Endodermal cell (in vitro differentiated cells): ENCODE measurements around the gene CTTNBP2NL. TPM values are rescaled to one million over a fixed set of nuclear protein-coding genes. Genes with fewer than 3 reads are reported as not detected.

Source experiments
- DNase-seq: peaks from one replicate; pipeline ENCODE4 v3.0.0-alpha.2; 2017
- H3K27ac ChIP-seq: 2 replicates; pipeline ENCODE4 v1.5.1; 2013; ENCODE audit warnings: mild to moderate bottlenecking, low read depth, low read length, moderate library complexity
- H3K27me3 ChIP-seq: 2 replicates; pipeline ENCODE4 v1.6.1; 2013; ENCODE audit warnings: mild to moderate bottlenecking, low read length, moderate library complexity; ENCODE audit not compliant: insufficient read depth, control insufficient read depth, poor library complexity, severe bottlenecking
- H3K36me3 ChIP-seq: 2 replicates; pipeline ENCODE4 v1.7.0; 2013; ENCODE audit warnings: mild to moderate bottlenecking, low read length, moderate library complexity; ENCODE audit not compliant: control insufficient read depth, insufficient read depth
- H3K4me1 ChIP-seq: one replicate; pipeline ENCODE4 v1.7.0; 2013; ENCODE audit warnings: low read length; ENCODE audit not compliant: control insufficient read depth, insufficient read depth
- H3K4me3 ChIP-seq: 2 replicates; pipeline ENCODE4 v1.5.1; 2013; ENCODE audit warnings: mild to moderate bottlenecking, low read length, moderate library complexity
- H3K9ac ChIP-seq: 2 replicates; pipeline ENCODE4 v1.6.1; 2013; ENCODE audit warnings: mild to moderate bottlenecking, low read length, moderate library complexity; ENCODE audit not compliant: poor library complexity, severe bottlenecking; ENCODE audit errors: extremely low read depth
- H3K9me3 ChIP-seq: 2 replicates; pipeline ENCODE4 v1.6.1; 2013; ENCODE audit warnings: mild to moderate bottlenecking, low read length, moderate library complexity; ENCODE audit not compliant: control insufficient read depth
- H3K27ac Mint-ChIP-seq: 2 replicates; pipeline ENCODE4 v1.8.0; 2020; ENCODE audit warnings: mixed read lengths
- H3K27me3 Mint-ChIP-seq: 2 replicates; pipeline ENCODE4 v1.8.0; 2021; ENCODE audit warnings: mild to moderate bottlenecking, mixed read lengths; ENCODE audit not compliant: insufficient read depth
- H3K36me3 Mint-ChIP-seq: 2 replicates; pipeline ENCODE4 v1.8.0; 2020; ENCODE audit warnings: low read depth, mixed read lengths
- H3K4me1 Mint-ChIP-seq: 2 replicates; pipeline ENCODE4 v1.8.0; 2020; ENCODE audit warnings: mixed read lengths
- H3K4me3 Mint-ChIP-seq: 2 replicates; pipeline ENCODE4 v1.8.0; 2020; ENCODE audit warnings: mild to moderate bottlenecking, moderate library complexity, mixed read lengths
- H3K9me3 Mint-ChIP-seq: 2 replicates; pipeline ENCODE4 v1.8.0; 2020; ENCODE audit warnings: mild to moderate bottlenecking, mixed read lengths
- WGBS, 2 experiments: methylation state at CpG; one replicate each; pipeline versions ENCODE4 v1.1.5 to v1.1.7; 2013; ENCODE audit warnings: missing lambda C conversion rate in 2 of 2, mixed read lengths in 1 of 2; ENCODE audit not compliant: insufficient coverage in 1 of 2, insufficient read length in 1 of 2; 5-methylcytosine and 5-hydroxymethylcytosine counted together
- total RNA-seq, 2 donors: library from RNA; stranded (reverse); fragmentation: NEBNext Ultra II Directional in 1 of 2; extraction: Animal tissue kit (Norgen Biotek cat#: 25700) in 1 of 2; gene quantifications; 2 replicates in 1 of 2; 3 replicates in 1 of 2; pipeline ENCODE4 v1.2.1, GENCODE V29; 2021
- TF ChIP-seq, protein P1 (sequence below): fragments of 200-600 bp; sonication (generic); conservative IDR thresholded peaks from 2 replicates; pipeline ENCODE4 v1.5.0; 2021; ENCODE audit warnings: antibody characterized with exemption, mild to moderate bottlenecking

Gene CTTNBP2NL
- total RNA-seq, 2 donors from 2014 or later = 36.0 to 41.5 TPM

DNA sequence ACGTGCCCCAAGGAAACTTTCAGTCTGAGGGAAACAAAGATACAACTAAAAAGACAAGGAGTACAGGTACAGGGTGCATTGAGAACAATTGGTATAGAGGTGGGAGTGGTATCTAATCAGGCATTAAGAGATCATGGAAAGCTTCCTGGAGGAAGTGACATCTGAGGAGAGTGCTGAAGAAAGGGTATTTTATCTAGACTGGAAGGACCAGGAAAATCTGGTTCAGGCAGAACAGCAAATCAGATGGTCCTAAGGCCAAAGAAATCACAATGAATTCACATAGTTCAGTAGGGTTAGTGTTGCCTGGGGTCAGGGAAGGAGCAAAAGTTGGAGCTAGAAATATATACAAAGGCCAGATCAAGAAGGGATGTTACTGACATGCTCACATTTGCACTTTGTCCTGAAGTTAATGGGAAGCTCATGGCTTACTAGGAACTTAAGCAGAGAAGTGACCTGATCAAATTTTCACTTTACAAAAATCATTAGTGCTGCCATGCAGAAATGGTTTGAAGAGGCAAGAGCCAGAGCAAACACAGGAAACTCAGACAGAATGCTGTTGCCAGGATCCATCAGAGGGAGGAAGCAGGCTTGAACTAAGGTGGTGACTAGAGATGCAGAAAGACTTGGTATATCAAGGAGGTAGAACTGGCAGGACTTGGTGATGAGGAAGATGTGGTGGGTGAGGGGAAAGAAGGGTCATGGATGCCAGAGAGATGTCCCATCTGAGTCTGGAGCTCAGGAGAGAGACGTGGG is 14.5 kb upstream of the CTTNBP2NL start:
- H3K4me1 Mint-ChIP-seq = peaks cover 11% of the 10 kb centered on the region
- Histone ChIP-seq H3K36me3 (no peaks in the 10 kb centered on the region), H3K4me1 (no peaks in the 10 kb centered on the region), H3K27me3 (peaks cover 10% of the 10 kb centered on the region), H3K9ac (no peak overlapping the region), H3K27ac (no peak overlapping the region), H3K4me3 (no peak overlapping the region), H3K9me3 (no peaks in the 10 kb centered on the region)
- H3K9me3 Mint-ChIP-seq = no peaks in the 10 kb centered on the region
- no peak overlapping the region for H3K4me3 Mint-ChIP-seq
- no peak for DNase-seq
- WGBS, 2 experiments = 82 to 87% methylated on average over 2 of the region's 2 CpGs
- no peaks in the 10 kb centered on the region for H3K36me3 Mint-ChIP-seq
- TF ChIP-seq, protein P1, sequence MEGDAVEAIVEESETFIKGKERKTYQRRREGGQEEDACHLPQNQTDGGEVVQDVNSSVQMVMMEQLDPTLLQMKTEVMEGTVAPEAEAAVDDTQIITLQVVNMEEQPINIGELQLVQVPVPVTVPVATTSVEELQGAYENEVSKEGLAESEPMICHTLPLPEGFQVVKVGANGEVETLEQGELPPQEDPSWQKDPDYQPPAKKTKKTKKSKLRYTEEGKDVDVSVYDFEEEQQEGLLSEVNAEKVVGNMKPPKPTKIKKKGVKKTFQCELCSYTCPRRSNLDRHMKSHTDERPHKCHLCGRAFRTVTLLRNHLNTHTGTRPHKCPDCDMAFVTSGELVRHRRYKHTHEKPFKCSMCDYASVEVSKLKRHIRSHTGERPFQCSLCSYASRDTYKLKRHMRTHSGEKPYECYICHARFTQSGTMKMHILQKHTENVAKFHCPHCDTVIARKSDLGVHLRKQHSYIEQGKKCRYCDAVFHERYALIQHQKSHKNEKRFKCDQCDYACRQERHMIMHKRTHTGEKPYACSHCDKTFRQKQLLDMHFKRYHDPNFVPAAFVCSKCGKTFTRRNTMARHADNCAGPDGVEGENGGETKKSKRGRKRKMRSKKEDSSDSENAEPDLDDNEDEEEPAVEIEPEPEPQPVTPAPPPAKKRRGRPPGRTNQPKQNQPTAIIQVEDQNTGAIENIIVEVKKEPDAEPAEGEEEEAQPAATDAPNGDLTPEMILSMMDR = no peak
- H3K27me3 Mint-ChIP-seq = peaks cover 36% of the 10 kb centered on the region
- no peak overlapping the region for H3K27ac Mint-ChIP-seq

DNA sequence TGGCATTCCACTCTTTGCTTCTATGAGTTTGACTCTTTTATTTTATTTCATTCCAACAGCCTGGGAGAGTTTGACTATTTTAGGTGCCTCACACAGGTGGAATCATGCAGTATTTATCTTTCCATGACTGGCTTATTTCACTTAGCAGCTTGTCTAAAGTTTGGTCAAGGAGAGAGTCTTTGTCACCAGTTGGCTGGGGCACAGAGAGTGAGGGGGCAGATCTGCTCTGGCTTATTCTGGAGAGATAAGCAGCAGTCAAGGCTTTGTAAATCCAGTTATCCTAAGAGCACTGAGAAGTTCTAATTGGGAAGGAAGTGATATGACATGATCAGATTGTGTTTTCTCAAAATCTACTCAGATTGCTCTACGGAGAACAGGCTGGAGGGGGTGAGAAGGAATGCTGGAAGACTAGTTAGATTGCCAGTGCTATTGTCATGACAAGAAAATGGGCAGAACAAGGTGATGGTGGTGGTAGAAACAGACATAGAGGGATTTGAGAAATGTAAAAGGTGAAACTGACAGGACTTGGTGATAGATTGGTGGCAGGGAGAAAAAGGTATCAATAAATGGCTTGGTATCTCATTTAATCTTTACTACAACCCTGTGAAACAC is 12.1 kb upstream of the CTTNBP2NL start:
- DNase-seq = no peak
- no peak overlapping the region for H3K9ac ChIP-seq
- H3K9me3 Mint-ChIP-seq = no peaks in the 10 kb centered on the region
- H3K4me3 Mint-ChIP-seq = no peak overlapping the region
- no peak overlapping the region for H3K27ac ChIP-seq
- no peak overlapping the region for H3K27ac Mint-ChIP-seq
- no peaks in the 10 kb centered on the region for H3K9me3 ChIP-seq
- no peaks in the 10 kb centered on the region for H3K36me3 Mint-ChIP-seq
- peaks cover 34% of the 10 kb centered on the region for H3K27me3 Mint-ChIP-seq
- 46 to 100% methylated on average over 1 of the region's 1 CpG for WGBS, 2 experiments
- H3K4me1 Mint-ChIP-seq = peaks cover 11% of the 10 kb centered on the region
- no peaks in the 10 kb centered on the region for H3K36me3 ChIP-seq
- H3K4me1 ChIP-seq = no peaks in the 10 kb centered on the region
- peaks cover 10% of the 10 kb centered on the region for H3K27me3 ChIP-seq
- no peak overlapping the region for H3K4me3 ChIP-seq
- TF ChIP-seq, protein P1 = no peak

DNA sequence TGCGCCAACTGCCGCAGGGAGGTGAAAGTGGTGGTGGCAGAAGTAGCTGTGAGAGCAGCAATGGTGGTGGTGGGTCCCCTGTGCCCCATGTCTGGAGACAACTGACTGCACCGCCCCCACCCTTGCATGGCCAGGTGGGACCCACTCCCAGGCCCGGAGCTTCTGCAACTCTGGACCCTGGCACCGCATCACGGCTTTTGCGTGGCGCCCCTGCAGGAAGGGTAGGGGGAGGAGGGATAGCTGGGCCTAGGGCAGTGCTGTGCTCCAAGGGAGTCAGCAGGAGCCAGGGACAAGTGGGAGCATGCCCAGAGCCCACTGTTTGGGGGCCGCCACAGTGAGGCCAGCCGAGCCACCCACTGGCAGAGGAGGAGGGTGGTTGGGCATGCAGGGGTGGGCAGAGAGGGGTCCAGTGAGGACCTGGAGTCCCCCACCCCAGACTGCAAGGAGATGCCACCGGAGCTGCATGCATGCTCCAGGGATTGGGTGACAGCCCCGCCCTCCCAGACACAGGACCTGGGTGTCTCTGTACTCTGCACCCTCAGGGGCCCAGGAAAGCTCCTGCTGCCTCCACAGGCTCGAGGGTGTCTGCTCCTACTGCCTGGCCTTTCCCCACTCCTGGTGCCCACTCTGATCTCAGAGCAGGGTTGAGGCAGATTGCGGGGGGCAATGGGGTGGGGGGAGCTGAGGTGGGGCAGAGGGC is 9.8 kb upstream of the CTTNBP2NL start:
- H3K4me1 ChIP-seq = no peaks in the 10 kb centered on the region
- peaks cover 25% of the 10 kb centered on the region for H3K27me3 Mint-ChIP-seq
- no peaks in the 10 kb centered on the region for H3K36me3 Mint-ChIP-seq
- TF ChIP-seq, protein P1 = no peak
- peaks cover 16% of the 10 kb centered on the region for H3K4me1 Mint-ChIP-seq
- WGBS, 2 experiments = 88 to 93% methylated on average over 4 to 14 of the region's 14 CpGs
- no peak overlapping the region for H3K27ac ChIP-seq
- DNase-seq = no peak
- no peaks in the 10 kb centered on the region for H3K27me3 ChIP-seq
- H3K27ac Mint-ChIP-seq = no peak overlapping the region
- H3K9me3 Mint-ChIP-seq = no peaks in the 10 kb centered on the region
- no peaks in the 10 kb centered on the region for H3K9me3 ChIP-seq
- H3K36me3 ChIP-seq = no peaks in the 10 kb centered on the region
- H3K4me3 Mint-ChIP-seq = no peak overlapping the region
- H3K9ac ChIP-seq = no peak overlapping the region
- no peak overlapping the region for H3K4me3 ChIP-seq
